Fibroblast of mammary gland (primary cell): Measurements from ENCODE around the gene ZFYVE27.
"Not testable (repeated sequence)": the region's sequence is repeated elsewhere in the genome, so short reads cannot be mapped to it uniquely, and the experiment has no call there.

Experiments used
- DNase-seq: peaks from one replicate; pipeline ENCODE4 v3.0.0-alpha.2; 2010; ENCODE audit warnings: low read depth
- H3K4me3 ChIP-seq: 2 replicates; pipeline ENCODE4 v1.5.1; 2011; ENCODE audit warnings: low read depth, mild to moderate bottlenecking, low read length, moderate library complexity; ENCODE audit not compliant: control insufficient read depth
- TF ChIP-seq, protein P1 (sequence below): conservative IDR thresholded peaks from 2 replicates; pipeline ENCODE4 v1.5.1; 2011; ENCODE audit warnings: low read depth, low read length, inconsistent platforms; ENCODE audit not compliant: control insufficient read depth, insufficient read depth

Gene ZFYVE27, protein sequence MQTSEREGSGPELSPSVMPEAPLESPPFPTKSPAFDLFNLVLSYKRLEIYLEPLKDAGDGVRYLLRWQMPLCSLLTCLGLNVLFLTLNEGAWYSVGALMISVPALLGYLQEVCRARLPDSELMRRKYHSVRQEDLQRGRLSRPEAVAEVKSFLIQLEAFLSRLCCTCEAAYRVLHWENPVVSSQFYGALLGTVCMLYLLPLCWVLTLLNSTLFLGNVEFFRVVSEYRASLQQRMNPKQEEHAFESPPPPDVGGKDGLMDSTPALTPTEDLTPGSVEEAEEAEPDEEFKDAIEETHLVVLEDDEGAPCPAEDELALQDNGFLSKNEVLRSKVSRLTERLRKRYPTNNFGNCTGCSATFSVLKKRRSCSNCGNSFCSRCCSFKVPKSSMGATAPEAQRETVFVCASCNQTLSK

DNA sequence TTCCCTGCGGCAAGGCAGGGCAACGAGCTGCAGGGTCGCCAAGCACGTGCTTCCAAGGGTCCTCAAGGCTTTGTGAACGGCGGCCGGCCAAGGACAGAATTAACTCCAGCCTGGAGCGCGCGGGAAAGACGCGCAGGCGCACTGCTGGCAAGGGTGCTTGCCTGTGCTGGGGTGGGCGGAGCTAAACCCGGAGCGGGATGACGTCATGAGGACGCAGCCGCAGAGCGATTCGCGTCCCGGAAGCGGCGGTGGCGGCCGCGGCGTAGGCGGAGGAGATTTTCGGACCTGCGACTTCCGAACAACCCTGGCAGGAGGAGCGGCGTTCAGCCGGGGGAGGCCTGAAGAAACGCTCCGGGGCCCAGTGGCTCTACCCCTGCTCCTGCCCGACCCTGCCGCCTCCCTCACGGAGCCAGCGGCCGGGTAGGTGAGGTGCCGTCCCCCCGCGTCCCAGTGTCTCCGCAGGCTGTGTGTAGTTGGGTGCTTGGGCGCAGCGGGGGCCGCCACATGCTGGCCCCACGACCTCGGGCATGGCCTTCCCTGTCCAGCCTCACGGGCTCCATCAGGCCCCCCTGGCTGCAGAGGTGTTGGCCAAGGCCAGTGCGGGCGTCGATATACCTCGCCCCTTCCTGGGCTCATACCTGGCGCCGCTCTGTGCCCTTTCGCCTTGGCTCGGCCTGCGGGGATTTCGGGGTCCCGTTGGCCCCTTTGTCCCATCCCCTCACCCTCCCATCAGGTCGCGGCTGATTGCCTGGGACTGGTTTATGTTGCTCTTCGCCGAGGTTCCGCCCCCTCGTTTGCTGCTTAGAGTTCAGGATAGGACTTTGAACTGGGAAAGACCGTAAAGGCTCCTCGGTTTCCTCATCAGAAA is at the start of gene ZFYVE27:
TSS of gene ZFYVE27 (plus strand) at position 227 of the 868 bp plus-strand sequence. CDS start 1,350 bp downstream, outside the sequence.
- H3K4me3 ChIP-seq, result peak within 1 kb of the TSS; percentile 89
- DNase-seq, result peak; percentile 93
- TF ChIP-seq, protein P1, sequence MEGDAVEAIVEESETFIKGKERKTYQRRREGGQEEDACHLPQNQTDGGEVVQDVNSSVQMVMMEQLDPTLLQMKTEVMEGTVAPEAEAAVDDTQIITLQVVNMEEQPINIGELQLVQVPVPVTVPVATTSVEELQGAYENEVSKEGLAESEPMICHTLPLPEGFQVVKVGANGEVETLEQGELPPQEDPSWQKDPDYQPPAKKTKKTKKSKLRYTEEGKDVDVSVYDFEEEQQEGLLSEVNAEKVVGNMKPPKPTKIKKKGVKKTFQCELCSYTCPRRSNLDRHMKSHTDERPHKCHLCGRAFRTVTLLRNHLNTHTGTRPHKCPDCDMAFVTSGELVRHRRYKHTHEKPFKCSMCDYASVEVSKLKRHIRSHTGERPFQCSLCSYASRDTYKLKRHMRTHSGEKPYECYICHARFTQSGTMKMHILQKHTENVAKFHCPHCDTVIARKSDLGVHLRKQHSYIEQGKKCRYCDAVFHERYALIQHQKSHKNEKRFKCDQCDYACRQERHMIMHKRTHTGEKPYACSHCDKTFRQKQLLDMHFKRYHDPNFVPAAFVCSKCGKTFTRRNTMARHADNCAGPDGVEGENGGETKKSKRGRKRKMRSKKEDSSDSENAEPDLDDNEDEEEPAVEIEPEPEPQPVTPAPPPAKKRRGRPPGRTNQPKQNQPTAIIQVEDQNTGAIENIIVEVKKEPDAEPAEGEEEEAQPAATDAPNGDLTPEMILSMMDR, result no peak

DNA sequence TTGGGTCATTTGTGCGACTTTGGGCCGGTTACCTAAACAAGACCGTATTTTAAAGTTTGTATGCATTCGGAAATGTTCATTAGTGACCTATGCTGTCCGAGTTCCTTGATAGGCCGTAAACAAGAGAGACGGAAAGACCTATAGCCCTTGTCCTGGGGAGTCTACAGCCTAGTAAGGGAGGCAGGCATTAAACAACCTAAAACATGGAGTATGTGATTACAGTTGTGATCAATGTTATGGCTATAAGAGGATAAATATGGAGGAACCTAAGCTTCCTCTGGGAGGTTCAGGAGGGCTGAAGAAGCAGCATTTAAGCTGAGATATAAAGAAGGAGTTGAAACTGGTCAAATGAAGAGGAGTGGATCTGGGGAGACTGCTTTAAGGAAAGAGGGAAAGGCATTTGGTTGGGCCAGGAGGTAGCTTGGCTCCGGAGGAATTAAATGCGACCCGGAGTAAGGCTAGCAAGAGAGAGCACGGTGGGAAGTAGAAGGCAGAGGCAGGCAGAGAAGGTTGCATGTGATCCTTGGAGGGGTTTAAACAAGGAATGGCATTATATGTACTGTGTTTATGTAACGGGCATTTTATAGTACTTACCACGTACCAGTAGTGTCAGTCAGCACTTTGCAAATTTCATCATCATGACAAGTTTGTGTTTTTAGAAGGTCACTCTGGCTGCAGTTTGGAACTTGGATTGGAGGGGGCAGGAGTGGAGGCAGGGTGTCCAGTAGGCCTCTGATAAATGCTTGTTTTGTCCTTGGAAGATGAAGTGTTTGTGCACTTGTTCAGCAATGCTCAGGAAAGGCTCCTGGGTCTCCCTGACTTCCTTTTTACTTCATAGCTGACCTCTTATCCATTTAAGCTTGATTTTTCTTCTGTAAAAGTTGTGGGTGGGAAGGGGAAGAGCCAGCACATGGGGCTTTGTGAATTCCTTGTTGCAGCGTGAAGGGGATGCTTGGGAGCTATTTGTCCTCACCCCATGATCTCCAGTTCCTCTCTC is 48.8 kb upstream of the ZFYVE27 start:
- DNase-seq, result peak; percentile 90

DNA sequence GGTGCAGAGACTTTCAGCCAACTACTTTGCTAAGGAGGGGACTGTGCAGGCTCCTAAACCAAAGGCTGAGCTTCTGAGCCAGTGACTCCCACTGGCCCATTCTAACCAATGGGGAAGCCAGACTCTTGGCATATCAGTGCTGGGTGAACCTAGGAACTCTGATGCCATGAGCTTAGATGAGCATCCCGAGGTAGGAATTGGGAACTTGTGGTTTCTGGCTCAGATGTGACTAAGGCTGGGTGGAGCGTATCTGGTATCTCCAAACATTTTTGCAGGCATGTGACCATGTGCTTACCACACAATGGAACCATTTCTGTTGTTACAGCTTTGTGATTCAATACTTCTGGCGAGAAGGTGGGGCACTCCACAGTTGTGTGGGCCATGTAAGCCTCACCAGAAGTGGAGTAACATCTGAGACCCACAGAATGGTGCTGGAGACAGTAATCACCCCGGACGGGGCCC is 47.3 kb upstream of the ZFYVE27 start:
- peak; percentile 99 for DNase-seq
- TF ChIP-seq, protein P1, result no peak
- no peak overlapping the region for H3K4me3 ChIP-seq

More for the DNA sequence above, 48.8 kb upstream of the ZFYVE27 start:
- TF ChIP-seq, protein P1, result peak; percentile 2
- H3K4me3 ChIP-seq, result no peak overlapping the region

DNA sequence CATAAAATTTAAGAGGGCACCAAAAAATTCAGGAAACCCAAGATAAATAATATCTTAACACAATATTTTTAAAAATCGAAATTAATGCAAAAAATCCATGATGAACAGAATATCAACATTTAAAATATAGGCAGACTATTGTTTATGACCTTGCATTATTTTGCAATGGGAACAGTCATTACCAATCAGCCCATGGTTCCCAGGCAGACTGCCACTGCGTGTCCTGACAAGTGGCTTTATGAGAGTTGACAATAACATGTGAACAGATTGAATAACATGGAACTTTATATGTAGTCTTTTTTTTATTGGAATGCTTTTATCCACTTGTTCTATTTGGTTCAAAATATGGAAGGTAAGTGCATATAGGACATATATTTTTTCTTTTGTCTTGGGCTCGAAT is 46.8 kb upstream of the ZFYVE27 start:
- no peak overlapping the region for H3K4me3 ChIP-seq
- TF ChIP-seq, protein P1, result no peak
- DNase-seq, result peak; percentile 27

DNA sequence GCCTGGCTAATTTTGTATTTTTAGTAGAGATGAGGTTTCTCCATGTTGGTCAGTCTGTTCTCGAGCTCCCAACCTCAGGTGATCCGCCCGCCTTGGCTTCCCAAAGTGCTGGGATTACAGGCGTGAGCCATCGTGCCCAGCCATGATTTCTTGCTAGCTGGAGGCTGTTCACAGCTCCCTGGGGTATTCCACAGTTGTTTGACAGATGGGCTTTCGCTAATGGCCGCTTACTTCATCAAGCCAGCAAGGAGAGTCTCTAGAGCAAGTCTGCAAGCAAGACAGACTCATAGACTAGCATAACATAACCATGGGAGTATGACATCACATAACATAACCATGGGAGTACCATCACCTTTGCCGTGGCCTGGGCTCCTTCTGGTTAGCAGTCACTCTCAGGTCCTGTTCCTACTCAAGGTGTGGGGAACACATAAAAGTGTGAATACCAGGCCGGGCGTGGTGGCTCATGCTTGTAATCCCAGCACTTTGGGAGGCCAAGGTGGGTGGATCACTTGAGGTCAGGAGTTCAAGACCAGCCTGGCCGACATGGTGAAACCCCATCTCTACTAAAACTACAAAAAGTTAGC is 38.8 kb upstream of the ZFYVE27 start:
- not testable (repeated sequence) for DNase-seq, H3K4me3 ChIP-seq

DNA sequence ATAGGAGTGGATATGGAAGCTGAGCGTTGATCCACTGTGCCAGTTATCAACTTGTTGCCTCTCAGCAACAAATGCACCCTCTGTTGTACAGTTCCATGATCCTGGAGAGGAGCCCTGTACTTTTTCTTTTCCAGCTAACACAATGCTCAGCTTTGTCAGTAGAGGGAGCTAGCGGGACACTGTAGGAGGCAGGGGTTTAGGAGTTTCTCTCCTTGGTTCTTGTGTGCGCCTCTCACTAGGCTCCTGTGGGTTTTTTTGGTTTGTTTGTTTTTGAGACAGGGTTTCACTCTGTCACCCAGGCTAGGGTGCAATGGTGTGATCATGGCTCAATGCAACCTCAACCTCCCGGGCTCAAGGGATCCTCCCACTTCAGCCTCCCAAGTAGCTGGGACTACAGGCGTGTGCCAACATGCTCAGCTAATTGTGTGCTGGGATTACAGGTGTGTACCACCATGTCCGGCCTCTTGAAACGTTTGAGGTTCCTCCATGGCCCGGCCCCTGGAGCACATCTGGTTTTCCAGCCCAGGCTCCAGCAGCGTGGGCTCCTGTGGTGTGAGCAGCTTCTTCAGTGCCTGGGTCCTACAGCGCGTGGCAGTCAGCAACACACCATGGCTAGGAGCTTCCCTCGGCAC is 35.4 kb upstream of the ZFYVE27 start:
- H3K4me3 ChIP-seq, result no peak overlapping the region
- TF ChIP-seq, protein P1, result peak; percentile 97
- peak; percentile 81 for DNase-seq
